BLaER1 treated with 17β-estradiol and CSF1 and Interleukin-3, amounts not matched to agents 10 nM and 100 nM (cell line): ENCODE results near the gene SLC34A1.

ENCODE experiments used
- H3K27ac ChIP-seq, 11 experiments: shearing (Covaris generic); formaldehyde crosslinking; 2 replicates each; pipeline ENCODE4 v1.8.1; 2022
- H3K27me3 ChIP-seq, 11 experiments: shearing (Covaris generic); formaldehyde crosslinking; 2 replicates each; pipeline ENCODE4 v1.8.1; 2022
- H3K36me3 ChIP-seq, 11 experiments: shearing (Covaris generic); formaldehyde crosslinking; 2 replicates each; pipeline ENCODE4 v1.8.1; 2022
- H3K4me1 ChIP-seq, 10 experiments: shearing (Covaris generic); formaldehyde crosslinking; 2 replicates each; pipeline ENCODE4 v1.8.1; 2022
- H3K4me2 ChIP-seq, 11 experiments: shearing (Covaris generic); formaldehyde crosslinking; 2 replicates each; pipeline ENCODE4 v1.8.1; 2022
- H3K4me3 ChIP-seq, 10 experiments: shearing (Covaris generic); formaldehyde crosslinking; 2 replicates each; pipeline ENCODE4 v1.8.1; 2022
- H3K9ac ChIP-seq, 11 experiments: shearing (Covaris generic); formaldehyde crosslinking; 2 replicates each; pipeline ENCODE4 v1.8.1; 2022
- H3K9me3 ChIP-seq, 11 experiments: shearing (Covaris generic); formaldehyde crosslinking; replicated peaks in 1 of 11; 2 replicates each; pipeline ENCODE4 v1.8.1; 2022
- H4K20me1 ChIP-seq, 11 experiments: shearing (Covaris generic); formaldehyde crosslinking; 2 replicates each; pipeline ENCODE4 v1.8.1; 2022
- Cebpa-rat ChIP-seq, 11 experiments: shearing (Covaris generic); IDR thresholded peaks; 2 replicates each; pipeline ENCODE4 v1.8.1; 2022

The SLC34A1 gene

GRCh38 chr5:177434942-177435738, 50.9 kb downstream of the SLC34A1 start:
- Histone ChIP-seq H3K9me3 (no peaks in the 10 kb centered on the region), H3K27ac (peak overlapping the region in 3 of 11 experiments; percentile 4 to 99 (median 99); a peak in 2 of 22 replicates)
- no peak for TF ChIP-seq Cebpa-rat (IDR thresholded peaks at IDR 0.05)

GRCh38 chr5:177435847-177436536, 51.8 kb downstream of the SLC34A1 start:
- H3K36me3 ChIP-seq, result peaks cover 84 to 100% (median 90%) of the 10 kb centered on the region in 11 experiments
- H4K20me1 ChIP-seq, result peaks cover 0 to 88% (median 44%) of the 10 kb centered on the region in 11 experiments; a peak in 17 of 22 replicates
- no peaks in the 10 kb centered on the region for H3K9me3 ChIP-seq
- H3K4me1 ChIP-seq, result peaks cover 37 to 62% (median 52%) of the 10 kb centered on the region in 10 experiments
- peak overlapping the region in 1 of 11 experiments; percentile 4; a peak in 1 of 22 replicates for H3K27ac ChIP-seq
- no peaks in the 10 kb centered on the region for H3K27me3 ChIP-seq
- H3K4me2 ChIP-seq, result no peak overlapping the region
- peak overlapping the region in 3 of 11 experiments; percentile 28 to 99 (median 29); a peak in 2 of 22 replicates for H3K9ac ChIP-seq
- no peak for TF ChIP-seq Cebpa-rat (IDR thresholded peaks at IDR 0.05)
- H3K4me3 ChIP-seq, result no peak overlapping the region

More at GRCh38 chr5:177434942-177435738, 50.9 kb downstream of the SLC34A1 start:
- H3K27me3 ChIP-seq, result no peaks in the 10 kb centered on the region
- peaks cover 76 to 100% (median 89%) of the 10 kb centered on the region in 11 experiments for H3K36me3 ChIP-seq
- peak overlapping the region in 3 of 11 experiments; percentile 24 to 99 (median 99); a peak in 9 of 22 replicates for H3K9ac ChIP-seq
- H3K4me2 ChIP-seq, result peak overlapping the region in 2 of 11 experiments; percentile 98 to 99; a peak in 2 of 22 replicates
- H3K4me3 ChIP-seq, result no peak overlapping the region
- H3K4me1 ChIP-seq, result peaks cover 46 to 69% (median 52%) of the 10 kb centered on the region in 10 experiments
- peaks cover 0 to 80% (median 35%) of the 10 kb centered on the region in 11 experiments; a peak in 17 of 22 replicates for H4K20me1 ChIP-seq

- H3K9me3 ChIP-seq, result no peaks in the 10 kb centered on the region
- H3K27me3 ChIP-seq, result no peaks in the 10 kb centered on the region
- peaks cover 0 to 99% (median 55%) of the 10 kb centered on the region in 11 experiments; a peak in 18 of 22 replicates for H4K20me1 ChIP-seq
- H3K4me3 ChIP-seq, result no peak overlapping the region
- no peak for TF ChIP-seq Cebpa-rat (IDR thresholded peaks at IDR 0.05)
- H3K9ac ChIP-seq, result no peak overlapping the region
- no peak overlapping the region for H3K27ac ChIP-seq
- H3K36me3 ChIP-seq, result peaks cover 96 to 100% (median 100%) of the 10 kb centered on the region in 11 experiments
- H3K4me1 ChIP-seq, result peaks cover 21 to 46% (median 39%) of the 10 kb centered on the region in 10 experiments
- no peak overlapping the region for H3K4me2 ChIP-seq
Observed at GRCh38 chr5:177437623-177438022, 53.4 kb downstream of the SLC34A1 start.

GRCh38 chr5:177438468-177438867, 54.2 kb downstream of the SLC34A1 start:
- no peak for TF ChIP-seq Cebpa-rat (IDR thresholded peaks at IDR 0.05)
- peaks cover 96 to 100% (median 100%) of the 10 kb centered on the region in 11 experiments for H3K36me3 ChIP-seq
- peaks cover 0 to 99% (median 62%) of the 10 kb centered on the region in 11 experiments; a peak in 18 of 22 replicates for H4K20me1 ChIP-seq
- no peak overlapping the region for H3K4me2 ChIP-seq
- H3K4me3 ChIP-seq, result no peak overlapping the region
- H3K27ac ChIP-seq, result no peak overlapping the region; a peak in 1 of 22 replicates
- H3K9ac ChIP-seq, result no peak overlapping the region; a peak in 1 of 22 replicates
- H3K4me1 ChIP-seq, result peaks cover 12 to 45% (median 37%) of the 10 kb centered on the region in 10 experiments
- no peaks in the 10 kb centered on the region for H3K27me3 ChIP-seq
- H3K9me3 ChIP-seq, result no peaks in the 10 kb centered on the region

- Histone ChIP-seq H3K9me3 (no peaks in the 10 kb centered on the region), H3K4me1 (peaks cover 8 to 45% (median 37%) of the 10 kb centered on the region in 10 experiments), H3K27me3 (no peaks in the 10 kb centered on the region), H3K4me3 (no peak overlapping the region), H3K27ac (no peak overlapping the region), H3K36me3 (peaks cover 85 to 96% (median 93%) of the 10 kb centered on the region in 11 experiments), H3K4me2 (no peak overlapping the region), H3K9ac (peak overlapping the region in 1 of 11 experiments; percentile 23; a peak in 1 of 22 replicates), H4K20me1 (peaks cover 0 to 99% (median 65%) of the 10 kb centered on the region in 11 experiments; a peak in 19 of 22 replicates)
- no peak for TF ChIP-seq Cebpa-rat (IDR thresholded peaks at IDR 0.05)
Observed at GRCh38 chr5:177439518-177440053, 55.4 kb downstream of the SLC34A1 start.

- peak overlapping the region in 7 of 11 experiments; percentile 0 to 56 (median 28); a peak in 7 of 22 replicates for H3K9ac ChIP-seq
- H3K4me2 ChIP-seq, result no peak overlapping the region; a peak in 1 of 22 replicates
- H3K36me3 ChIP-seq, result peaks cover 77 to 88% (median 85%) of the 10 kb centered on the region in 11 experiments
- peaks cover 15 to 45% (median 41%) of the 10 kb centered on the region in 10 experiments for H3K4me1 ChIP-seq
- H4K20me1 ChIP-seq, result peaks cover 0 to 99% (median 71%) of the 10 kb centered on the region in 11 experiments; a peak in 19 of 22 replicates
- H3K4me3 ChIP-seq, result no peak overlapping the region
- H3K9me3 ChIP-seq, result no peaks in the 10 kb centered on the region
- TF ChIP-seq Cebpa-rat (IDR thresholded peaks at IDR 0.05), result no peak
- H3K27ac ChIP-seq, result peak overlapping the region in 1 of 11 experiments; percentile 3; a peak in 2 of 22 replicates
- no peaks in the 10 kb centered on the region for H3K27me3 ChIP-seq
Observed at GRCh38 chr5:177440211-177440989, 56.2 kb downstream of the SLC34A1 start.

GRCh38 chr5:177440990-177441780, 57.0 kb downstream of the SLC34A1 start:
- H4K20me1 ChIP-seq, result peaks cover 0 to 99% (median 71%) of the 10 kb centered on the region in 11 experiments; a peak in 19 of 22 replicates
- no peaks in the 10 kb centered on the region for H3K9me3 ChIP-seq
- H3K27ac ChIP-seq, result peak overlapping the region in 1 of 11 experiments; percentile 3; a peak in 3 of 22 replicates
- no peak for TF ChIP-seq Cebpa-rat (IDR thresholded peaks at IDR 0.05)
- peaks cover 23 to 52% (median 48%) of the 10 kb centered on the region in 10 experiments for H3K4me1 ChIP-seq
- H3K4me2 ChIP-seq, result no peak overlapping the region; a peak in 2 of 22 replicates
- H3K4me3 ChIP-seq, result no peak overlapping the region
- peak overlapping the region in 4 of 11 experiments; percentile 18 to 35 (median 30); a peak in 4 of 22 replicates for H3K9ac ChIP-seq
- H3K27me3 ChIP-seq, result no peaks in the 10 kb centered on the region
- H3K36me3 ChIP-seq, result peaks cover 69 to 80% (median 77%) of the 10 kb centered on the region in 11 experiments
